Effector memory CD4-positive, alpha-beta T cell (primary cell): ENCODE data around the gene FLNB.

Experiments used
- DNase-seq, 3 donors: peaks; one replicate each; pipeline ENCODE4 v3.0.0-alpha.2; 2020
- H3K27ac ChIP-seq: 2 replicates; pipeline ENCODE4 v1.7.0; 2013; ENCODE audit warnings: mild to moderate bottlenecking, low read length, moderate library complexity; ENCODE audit not compliant: insufficient read depth, poor library complexity, severe bottlenecking
- H3K27me3 ChIP-seq: replicated peaks from 2 replicates; pipeline ENCODE4 v1.7.0; 2013; ENCODE audit warnings: mild to moderate bottlenecking, low read length; ENCODE audit not compliant: insufficient read depth, control insufficient read depth, poor library complexity, severe bottlenecking
- H3K36me3 ChIP-seq: 2 replicates; pipeline ENCODE4 v1.7.0; 2013; ENCODE audit warnings: mild to moderate bottlenecking, low read length, moderate library complexity; ENCODE audit not compliant: control insufficient read depth, insufficient read depth
- H3K4me1 ChIP-seq: 2 replicates; pipeline ENCODE4 v1.7.0; 2013; ENCODE audit warnings: low read length, mild to moderate bottlenecking; ENCODE audit not compliant: control insufficient read depth, insufficient read depth, poor library complexity, severe bottlenecking
- H3K4me3 ChIP-seq: 2 replicates; pipeline ENCODE4 v1.7.0; 2013; ENCODE audit warnings: low read length, low read depth, mild to moderate bottlenecking; ENCODE audit not compliant: insufficient read depth, poor library complexity, severe bottlenecking
- H3K9me3 ChIP-seq: 2 replicates; pipeline ENCODE4 v1.7.0; 2013; ENCODE audit warnings: mild to moderate bottlenecking, low read length, moderate library complexity; ENCODE audit not compliant: control insufficient read depth

Gene FLNB

GRCh38 chr3:58074997-58075396, 66.8 kb downstream of the FLNB start:
- Histone ChIP-seq H3K4me1 (no peaks in the 10 kb centered on the region), H3K36me3 (peaks cover 6% of the 10 kb centered on the region), H3K9me3 (no peaks in the 10 kb centered on the region), H3K4me3 (no peak overlapping the region), H3K27ac (no peak overlapping the region), H3K27me3 (no peaks in the 10 kb centered on the region)
- no peak for DNase-seq

GRCh38 chr3:58077596-58078285, 69.5 kb downstream of the FLNB start:
- no peak for DNase-seq
- Histone ChIP-seq H3K4me1 (peaks cover under 1% of the 10 kb centered on the region), H3K36me3 (peaks cover 6% of the 10 kb centered on the region), H3K9me3 (no peaks in the 10 kb centered on the region), H3K4me3 (no peak overlapping the region), H3K27me3 (no peaks in the 10 kb centered on the region), H3K27ac (no peak overlapping the region)

GRCh38 chr3:58078610-58079009, 70.4 kb downstream of the FLNB start:
- Histone ChIP-seq H3K9me3 (no peaks in the 10 kb centered on the region), H3K27ac (no peak overlapping the region), H3K4me3 (no peak overlapping the region), H3K27me3 (no peaks in the 10 kb centered on the region), H3K36me3 (peaks cover 6% of the 10 kb centered on the region), H3K4me1 (peaks cover 2% of the 10 kb centered on the region)
- no peak for DNase-seq

- no peaks in the 10 kb centered on the region for H3K27me3 ChIP-seq
- H3K36me3 ChIP-seq: peaks cover 6% of the 10 kb centered on the region
- H3K4me3 ChIP-seq: no peak overlapping the region
- peaks cover 2% of the 10 kb centered on the region for H3K4me1 ChIP-seq
- H3K9me3 ChIP-seq: no peaks in the 10 kb centered on the region
- no peak overlapping the region for H3K27ac ChIP-seq
- no peak for DNase-seq
These were observed 71.6 kb downstream of the FLNB start for GRCh38 chr3:58079773-58080172.

DNA sequence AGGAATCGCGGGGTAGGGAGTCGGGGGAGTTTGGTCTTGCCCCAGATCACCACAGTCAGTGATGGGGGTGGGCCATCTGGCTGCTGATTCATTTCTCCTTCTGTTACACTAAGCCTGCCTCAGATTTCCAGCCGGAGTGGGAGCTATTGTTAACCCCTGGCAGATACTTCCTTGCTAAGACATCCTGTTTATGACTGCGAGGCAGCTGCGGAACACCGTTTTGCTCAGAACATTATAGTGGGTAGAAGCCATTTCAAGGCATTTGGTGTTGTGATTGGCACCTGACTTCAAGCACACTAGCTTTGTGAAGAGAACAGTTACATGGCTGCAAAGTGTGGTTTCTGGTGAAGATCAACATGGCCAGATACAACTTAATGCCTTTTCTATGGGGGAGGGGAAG, 73.8 kb downstream of the FLNB start:
- Histone ChIP-seq H3K36me3 (peaks cover 6% of the 10 kb centered on the region), H3K9me3 (no peaks in the 10 kb centered on the region), H3K4me3 (no peak overlapping the region), H3K4me1 (peaks cover 2% of the 10 kb centered on the region), H3K27me3 (no peaks in the 10 kb centered on the region), H3K27ac (no peak overlapping the region)
- DNase-seq: no peak

- Histone ChIP-seq H3K27me3 (no peaks in the 10 kb centered on the region), H3K4me1 (peaks cover 2% of the 10 kb centered on the region), H3K9me3 (no peaks in the 10 kb centered on the region), H3K4me3 (no peak overlapping the region), H3K27ac (no peak overlapping the region), H3K36me3 (no peaks in the 10 kb centered on the region)
- no peak for DNase-seq
These were observed 75.9 kb downstream of the FLNB start for GRCh38 chr3:58084166-58084565.

DNA sequence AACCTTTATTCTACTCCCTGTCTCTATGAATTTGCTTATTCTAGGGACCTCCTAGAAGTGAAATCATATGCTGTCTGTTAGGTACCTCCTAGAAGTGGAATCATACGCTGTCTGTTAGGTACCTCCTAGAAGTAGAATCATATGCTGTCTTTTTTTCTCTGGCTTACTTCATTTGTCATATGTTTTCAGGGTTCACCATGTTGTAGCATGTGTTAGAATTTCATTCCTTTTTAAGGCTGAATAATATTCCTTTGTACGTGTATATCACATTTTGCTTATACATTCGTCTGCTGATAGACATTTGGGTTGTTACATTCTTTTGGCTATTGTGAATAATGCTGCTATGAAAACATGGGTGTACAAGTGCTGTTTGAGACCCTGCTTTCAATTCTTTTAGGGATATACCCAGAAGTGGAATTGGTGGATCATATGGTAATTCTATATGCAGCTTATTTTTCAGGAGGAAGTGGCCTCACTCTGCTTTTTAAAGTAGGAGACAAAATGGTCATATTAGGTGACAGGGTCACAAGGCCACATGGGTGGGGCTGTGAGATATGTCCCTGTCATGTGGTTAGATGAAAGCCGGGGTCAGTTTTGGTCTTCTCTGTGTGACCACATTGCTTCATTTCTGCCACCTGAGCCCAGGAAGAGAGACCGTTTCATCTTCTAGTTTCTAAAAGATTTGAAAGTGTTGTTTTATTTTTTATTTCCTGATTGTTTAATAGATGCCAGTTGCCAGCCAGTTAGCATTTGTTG, 76.7 kb downstream of the FLNB start:
- no peaks in the 10 kb centered on the region for H3K9me3 ChIP-seq
- DNase-seq: no peak
- no peak overlapping the region for H3K4me3 ChIP-seq
- H3K27ac ChIP-seq: no peak overlapping the region
- no peaks in the 10 kb centered on the region for H3K36me3 ChIP-seq
- peaks cover 2% of the 10 kb centered on the region for H3K4me1 ChIP-seq
- no peaks in the 10 kb centered on the region for H3K27me3 ChIP-seq

- no peaks in the 10 kb centered on the region for H3K27me3 ChIP-seq
- no peak overlapping the region for H3K27ac ChIP-seq
- H3K36me3 ChIP-seq: no peaks in the 10 kb centered on the region
- no peaks in the 10 kb centered on the region for H3K9me3 ChIP-seq
- H3K4me3 ChIP-seq: no peak overlapping the region
- peaks cover 2% of the 10 kb centered on the region for H3K4me1 ChIP-seq
- DNase-seq: no peak
These were observed 77.4 kb downstream of the FLNB start for GRCh38 chr3:58085616-58086015.

DNA sequence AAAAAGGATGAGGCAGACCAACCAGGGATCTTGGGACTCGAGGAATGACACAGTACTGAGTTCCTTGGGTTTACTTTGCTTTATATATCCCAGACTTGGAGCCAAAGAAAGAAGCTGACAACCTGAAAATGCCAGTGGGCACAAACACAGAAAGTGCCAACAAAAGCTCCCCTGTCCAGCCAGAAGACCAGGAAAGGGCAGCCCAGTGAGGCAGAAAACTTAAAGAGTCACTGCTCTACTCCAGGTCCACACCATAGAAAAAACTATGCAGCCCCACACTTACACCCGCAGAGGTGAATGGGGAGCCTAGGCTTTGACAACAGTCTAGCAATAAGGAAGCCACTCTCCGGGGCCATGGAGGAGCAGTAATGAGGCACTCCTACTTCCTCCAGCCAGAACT, 80.3 kb downstream of the FLNB start:
- H3K4me3 ChIP-seq: no peak overlapping the region
- H3K4me1 ChIP-seq: no peaks in the 10 kb centered on the region
- H3K9me3 ChIP-seq: no peaks in the 10 kb centered on the region
- no peaks in the 10 kb centered on the region for H3K27me3 ChIP-seq
- no peak for DNase-seq
- no peak overlapping the region for H3K27ac ChIP-seq
- H3K36me3 ChIP-seq: no peaks in the 10 kb centered on the region

GRCh38 chr3:58090351-58090750, 82.1 kb downstream of the FLNB start:
- DNase-seq: no peak

More at GRCh38 chr3:58090351-58090750, 82.1 kb downstream of the FLNB start:
- H3K36me3 ChIP-seq: no peaks in the 10 kb centered on the region
- no peaks in the 10 kb centered on the region for H3K4me1 ChIP-seq
- no peak overlapping the region for H3K27ac ChIP-seq
- no peaks in the 10 kb centered on the region for H3K27me3 ChIP-seq
- no peaks in the 10 kb centered on the region for H3K9me3 ChIP-seq
- no peak overlapping the region for H3K4me3 ChIP-seq
